Measurements from ENCODE around the gene SBF1.

The SBF1 gene

GRCh38 chr22:50505776-50506610 is 31.2 kb upstream of the SBF1 start:
- DNase-seq: no peak

GRCh38 chr22:50505276-50505775 is 30.5 kb upstream of the SBF1 start:
- no peak for DNase-seq

- no peak for DNase-seq
Observed at GRCh38 chr22:50504369-50505211, 29.8 kb upstream of the SBF1 start.

GRCh38 chr22:50503475-50504145 is 28.8 kb upstream of the SBF1 start:
- DNase-seq: no peak

GRCh38 chr22:50502628-50503474 is 28.0 kb upstream of the SBF1 start:
- no peak for DNase-seq

- no peak for DNase-seq
Observed at GRCh38 chr22:50502096-50502495, 27.3 kb upstream of the SBF1 start.

GRCh38 chr22:50500452-50500851 is 25.6 kb upstream of the SBF1 start:
- DNase-seq: no peak

GRCh38 chr22:50498322-50498890 is 23.6 kb upstream of the SBF1 start:
- DNase-seq: peak; percentile 84

- DNase-seq: no peak
Observed at GRCh38 chr22:50497093-50497492, 22.3 kb upstream of the SBF1 start.

- peak; percentile 28 for DNase-seq
Observed at GRCh38 chr22:50490531-50491308, 15.9 kb upstream of the SBF1 start.

GRCh38 chr22:50489363-50490243 is 14.8 kb upstream of the SBF1 start:
- DNase-seq: no peak

- no peak for DNase-seq
Observed at GRCh38 chr22:50488886-50489285, 14.1 kb upstream of the SBF1 start.

GRCh38 chr22:50488006-50488677 is 13.3 kb upstream of the SBF1 start:
- no peak for DNase-seq

GRCh38 chr22:50487290-50488005 is 12.6 kb upstream of the SBF1 start:
- DNase-seq: no peak

- no peak for DNase-seq
Observed at GRCh38 chr22:50486561-50487289, 11.9 kb upstream of the SBF1 start, which contains the start of gene MIOX. Gene MIOX (plus strand): TSS chr22:50486859. CDS start chr22:50486898, 39 bp downstream.

GRCh38 chr22:50485221-50486131 is 10.6 kb upstream of the SBF1 start:
- no peak for DNase-seq
